OCI-LY7 (cell line): Measurements from ENCODE around the gene CTNS. TPM values are rescaled to one million over a fixed set of nuclear protein-coding genes. Genes with fewer than 3 reads are reported as not detected.

Experiments used
- BruUV-seq: library from RNA; stranded (reverse); fragments of 400-500 nt; replicated peaks from 2 replicates; lab custom pipeline; 2021; lab: Mats Ljungman, UMichigan
- CTCF ChIA-PET: fragments of 300-600 bp; sonication (Branson Sonifier 250); formaldehyde crosslinking; loops from one replicate; lab custom pipeline; 2022; ENCODE audit warnings: antibody characterized with exemption; ENCODE audit not compliant: unreplicated experiment; lab: Charles Lee
- POLR2A ChIA-PET: fragments of 300-600 bp; sonication (Branson Sonifier 250); formaldehyde crosslinking; loops from one replicate; lab custom pipeline; 2022; ENCODE audit warnings: antibody characterized with exemption; lab: Charles Lee
- DNase-seq: peaks from one replicate; pipeline ENCODE4 v3.0.0-alpha.2; 2015; ENCODE audit warnings: low spot score
- H2AFZ ChIP-seq: fragments of 200-600 bp; sonication (generic), shearing (Covaris generic); 2 replicates; pipeline ENCODE4 v1.6.1; 2014; ENCODE audit warnings: mild to moderate bottlenecking, antibody characterized with exemption, low read length, moderate library complexity
- H3K27ac ChIP-seq: fragments of 200-600 bp; sonication (generic); 2 replicates; pipeline ENCODE4 v1.5.1; 2014; ENCODE audit warnings: mixed run types, low read depth, mild to moderate bottlenecking, moderate library complexity, low read length, inconsistent platforms; ENCODE audit not compliant: poor library complexity, severe bottlenecking
- H3K36me3 ChIP-seq: fragments of 200-600 bp; sonication (generic); 2 replicates; pipeline ENCODE4 v1.6.1; 2014; ENCODE audit warnings: mild to moderate bottlenecking, antibody characterized with exemption, low read length, moderate library complexity, mixed read lengths; ENCODE audit not compliant: insufficient read depth
- H3K4me1 ChIP-seq: fragments of 200-600 bp; sonication (generic); 2 replicates; pipeline ENCODE4 v1.5.1; 2014; ENCODE audit warnings: mild to moderate bottlenecking, low read length; ENCODE audit not compliant: insufficient read depth, poor library complexity, severe bottlenecking
- H3K4me2 ChIP-seq: fragments of 200-600 bp; sonication (generic); 2 replicates; pipeline ENCODE4 v1.6.1; 2014; ENCODE audit warnings: mild to moderate bottlenecking, low read length
- H3K4me3 ChIP-seq: fragments of 200-600 bp; sonication (generic); 2 replicates; pipeline ENCODE4 v1.5.1; 2014; ENCODE audit warnings: mild to moderate bottlenecking, low read depth, low read length; ENCODE audit not compliant: poor library complexity, severe bottlenecking
- H3K79me2 ChIP-seq: fragments of 200-600 bp; sonication (generic); 2 replicates; pipeline ENCODE4 v1.6.1; 2016; ENCODE audit warnings: low read depth, mild to moderate bottlenecking, low read length, moderate library complexity, mixed read lengths; ENCODE audit not compliant: insufficient read depth
- H3K9me2 ChIP-seq: fragments of 200-600 bp; sonication (generic); 2 replicates; pipeline ENCODE4 v1.6.1; 2016; ENCODE audit warnings: mild to moderate bottlenecking, low read length, mixed read lengths; ENCODE audit not compliant: insufficient read depth
- H3K9me3 ChIP-seq: fragments of 200-600 bp; sonication (generic); 2 replicates; pipeline ENCODE4 v1.6.1; 2014; ENCODE audit warnings: mild to moderate bottlenecking, mixed run types, low read length, mixed read lengths
- H4K20me1 ChIP-seq: fragments of 200-600 bp; sonication (generic); 2 replicates; pipeline ENCODE4 v1.6.1; 2014; ENCODE audit warnings: mild to moderate bottlenecking, antibody characterized with exemption, low read length, moderate library complexity, mixed read lengths; ENCODE audit not compliant: insufficient read depth
- CTCF ChIP-seq: fragments of 200-600 bp; sonication (generic); conservative IDR thresholded peaks from 2 replicates; pipeline ENCODE4 v1.5.1; 2014; ENCODE audit warnings: mild to moderate bottlenecking, antibody characterized with exemption, low read length, moderate library complexity, mixed read lengths
- EZH2phosphoT487 ChIP-seq: fragments of 200-600 bp; sonication (generic); IDR thresholded peaks from 2 replicates; pipeline ENCODE4 v1.6.1; 2018; ENCODE audit warnings: low read depth, borderline replicate concordance, mild to moderate bottlenecking, mixed run types, antibody characterized with exemption, low read length, moderate library complexity, mixed read lengths
- intact Hi-C: fragments of 100-400 bp; cut with micrococcal nuclease; formaldehyde crosslinking; loops from one replicate; pipeline ENCODE4 v1.10.0; 2022; ENCODE audit not compliant: unreplicated experiment
- total RNA-seq, 2 experiments: library from RNA; depleted of rRNA in 1 of 2; stranded (reverse); fragments of >200 nt in 1 of 2; shearing (Covaris generic) in 1 of 2; gene quantifications; 2 replicates each; pipeline ENCODE4 v1.2.3, GENCODE V29; 2014 to 2022

CTNS gene
- total RNA-seq, 2 experiments from 2014 or later: 5.6 to 13.6 TPM

- no peak for TF ChIP-seq CTCF
- TF ChIP-seq EZH2phosphoT487: no peak
- H3K36me3 ChIP-seq: peaks cover 79% of the 10 kb centered on the region
- H3K27ac ChIP-seq: no peak overlapping the region
- DNase-seq: no peak
- intact Hi-C loops: no loop called here
- ChIA-PET CTCF (no interaction called here), POLR2A (no interaction called here)
- no TSS peak for BruUV-seq
- H3K4me3 ChIP-seq: no peak overlapping the region
- no peak overlapping the region for H2AFZ ChIP-seq
- no peaks in the 10 kb centered on the region for H3K4me1 ChIP-seq
- H3K9me3 ChIP-seq: no peaks in the 10 kb centered on the region
- no peaks in the 10 kb centered on the region for H4K20me1 ChIP-seq
- H3K79me2 ChIP-seq: peaks cover 4% of the 10 kb centered on the region; the same call in 1 of the 2 replicates
- no peak overlapping the region for H3K4me2 ChIP-seq
- no peaks in the 10 kb centered on the region for H3K9me2 ChIP-seq
These were observed 39.3 kb downstream of the CTNS start for GRCh38 chr17:3675886-3676285.

- H4K20me1 ChIP-seq: no peaks in the 10 kb centered on the region
- BruUV-seq: no TSS peak
- POLR2A ChIA-PET: no interaction called here
These were observed 41.7 kb downstream of the CTNS start for GRCh38 chr17:3678095-3678820.

More at GRCh38 chr17:3678095-3678820, 41.7 kb downstream of the CTNS start:
- Histone ChIP-seq H3K4me2 (no peak overlapping the region), H3K79me2 (no peaks in the 10 kb centered on the region), H3K27ac (no peak overlapping the region), H3K4me1 (peaks cover 5% of the 10 kb centered on the region), H3K36me3 (peaks cover 80% of the 10 kb centered on the region), H3K9me2 (no peaks in the 10 kb centered on the region), H3K4me3 (no peak overlapping the region), H3K9me3 (no peaks in the 10 kb centered on the region), H2AFZ (no peak overlapping the region)
- intact Hi-C loops: no loop called here
- DNase-seq: no peak
- CTCF ChIA-PET: no interaction called here
- no peak for TF ChIP-seq EZH2phosphoT487
- TF ChIP-seq CTCF: no peak
